HG03095 (cell line): ENCODE measurements around the gene MYH9.

Experiments
- ATAC-seq: cut with Tn5 transposase; IDR thresholded peaks from one replicate; pipeline ENCODE4 v1.9.1; 2021; ENCODE audit warnings: moderate library complexity; ENCODE audit not compliant: unreplicated experiment

The MYH9 gene

GRCh38 chr22:36320553-36320952, 67.2 kb downstream of the MYH9 start:
- ATAC-seq, result no peak

GRCh38 chr22:36319595-36320497, 67.9 kb downstream of the MYH9 start:
- ATAC-seq, result no peak

GRCh38 chr22:36318442-36318841, 69.3 kb downstream of the MYH9 start:
- no peak for ATAC-seq

- no peak for ATAC-seq
These were observed 70.0 kb downstream of the MYH9 start for GRCh38 chr22:36317658-36318271.

- ATAC-seq, result no peak
These were observed 71.3 kb downstream of the MYH9 start for GRCh38 chr22:36316419-36316818.

GRCh38 chr22:36315325-36315724, 72.4 kb downstream of the MYH9 start:
- no peak for ATAC-seq

GRCh38 chr22:36311386-36312085, 76.2 kb downstream of the MYH9 start:
- no peak for ATAC-seq

GRCh38 chr22:36308880-36309279, 78.9 kb downstream of the MYH9 start:
- no peak for ATAC-seq

GRCh38 chr22:36306227-36306626, 81.5 kb downstream of the MYH9 start:
- ATAC-seq, result no peak

- ATAC-seq, result no peak
These were observed 82.0 kb downstream of the MYH9 start for GRCh38 chr22:36305813-36306212.

- ATAC-seq, result no peak
These were observed 83.3 kb downstream of the MYH9 start for GRCh38 chr22:36304429-36304828.

- no peak for ATAC-seq
These were observed 83.9 kb downstream of the MYH9 start for GRCh38 chr22:36303874-36304273.

GRCh38 chr22:36303115-36303467, 84.7 kb downstream of the MYH9 start:
- no peak for ATAC-seq

GRCh38 chr22:36302439-36303114, 85.2 kb downstream of the MYH9 start:
- ATAC-seq, result no peak

GRCh38 chr22:36301851-36302250, 85.9 kb downstream of the MYH9 start:
- ATAC-seq, result no peak

- no peak for ATAC-seq
These were observed 86.4 kb downstream of the MYH9 start for GRCh38 chr22:36301384-36301828.

- no peak for ATAC-seq
These were observed 87.2 kb downstream of the MYH9 start for GRCh38 chr22:36300396-36301212.

- no peak for ATAC-seq
These were observed 87.9 kb downstream of the MYH9 start for GRCh38 chr22:36299911-36300310.

- no peak for ATAC-seq
These were observed 88.5 kb downstream of the MYH9 start for GRCh38 chr22:36299295-36299694.

GRCh38 chr22:36298601-36299000, 89.2 kb downstream of the MYH9 start:
- no peak for ATAC-seq
